Activated CD4-positive, CD25-positive, alpha-beta regulatory T cell (primary cell): ENCODE results near the gene CEBPE.
"Not testable (repeated sequence)": the region's sequence is repeated elsewhere in the genome, so short reads cannot be mapped to it uniquely, and the experiment has no call there.

Source experiments
- DNase-seq, 4 experiments: peaks; one replicate each; lab custom pipeline; 2025; lab: John Stamatoyannopoulos, UW

CEBPE gene

DNA sequence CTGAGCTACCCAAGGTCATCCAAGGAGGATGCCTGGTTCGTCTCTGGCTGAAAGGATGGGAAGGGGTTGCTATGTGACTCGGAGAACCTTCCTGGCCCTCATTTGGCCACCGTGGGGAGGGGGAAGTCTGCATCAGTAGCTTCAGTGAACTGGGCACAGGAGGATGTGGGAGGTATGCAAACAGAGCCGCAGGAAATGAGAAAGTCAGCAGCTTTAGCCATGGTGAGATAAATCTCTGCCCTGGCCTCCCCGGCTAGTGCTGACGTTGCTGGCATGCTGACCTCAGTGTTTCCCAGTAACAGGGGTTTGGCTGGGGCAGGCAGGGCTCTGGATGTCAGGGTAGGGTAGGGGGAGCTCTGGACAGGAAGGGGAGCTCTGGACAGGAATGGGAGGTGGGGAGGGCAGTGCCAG, 2.3 kb upstream of the CEBPE start:
- DNase-seq = no peak

DNA sequence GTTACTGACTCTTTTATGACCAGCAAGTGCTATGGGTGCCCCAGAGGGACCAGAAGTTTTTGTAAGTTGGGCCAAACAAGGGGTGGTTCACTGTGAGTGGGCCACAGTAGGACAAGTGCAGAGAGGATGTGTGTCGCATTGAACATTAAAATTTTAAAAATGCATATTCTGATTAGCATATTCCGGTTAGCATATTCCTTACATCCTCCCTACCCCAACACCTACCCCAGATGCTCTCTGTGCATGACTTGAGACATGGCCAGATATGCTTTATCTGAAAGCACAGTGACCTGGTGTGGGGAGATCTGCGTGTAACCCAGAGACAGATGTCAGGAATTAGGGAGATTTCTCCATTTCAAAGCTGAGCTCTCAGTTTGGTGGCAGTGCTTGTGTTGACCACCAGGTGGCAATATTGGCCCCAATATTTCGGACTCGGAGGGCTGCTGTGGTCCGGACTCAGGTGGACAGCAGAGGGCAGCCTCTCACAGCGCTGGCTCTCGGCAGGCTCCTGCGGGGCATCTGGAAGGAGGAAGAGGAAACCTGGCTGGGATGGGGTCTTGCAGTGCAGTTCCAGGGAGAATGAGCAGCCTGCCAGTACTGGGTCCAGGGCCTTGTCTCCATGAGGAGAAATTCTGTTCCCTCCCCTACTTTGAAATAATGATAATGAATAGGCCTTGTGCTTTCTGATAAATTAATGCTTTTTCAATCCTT, 1.6 kb upstream of the CEBPE start:
- peak; percentile 51 to 61 (median 58) for DNase-seq

DNA sequence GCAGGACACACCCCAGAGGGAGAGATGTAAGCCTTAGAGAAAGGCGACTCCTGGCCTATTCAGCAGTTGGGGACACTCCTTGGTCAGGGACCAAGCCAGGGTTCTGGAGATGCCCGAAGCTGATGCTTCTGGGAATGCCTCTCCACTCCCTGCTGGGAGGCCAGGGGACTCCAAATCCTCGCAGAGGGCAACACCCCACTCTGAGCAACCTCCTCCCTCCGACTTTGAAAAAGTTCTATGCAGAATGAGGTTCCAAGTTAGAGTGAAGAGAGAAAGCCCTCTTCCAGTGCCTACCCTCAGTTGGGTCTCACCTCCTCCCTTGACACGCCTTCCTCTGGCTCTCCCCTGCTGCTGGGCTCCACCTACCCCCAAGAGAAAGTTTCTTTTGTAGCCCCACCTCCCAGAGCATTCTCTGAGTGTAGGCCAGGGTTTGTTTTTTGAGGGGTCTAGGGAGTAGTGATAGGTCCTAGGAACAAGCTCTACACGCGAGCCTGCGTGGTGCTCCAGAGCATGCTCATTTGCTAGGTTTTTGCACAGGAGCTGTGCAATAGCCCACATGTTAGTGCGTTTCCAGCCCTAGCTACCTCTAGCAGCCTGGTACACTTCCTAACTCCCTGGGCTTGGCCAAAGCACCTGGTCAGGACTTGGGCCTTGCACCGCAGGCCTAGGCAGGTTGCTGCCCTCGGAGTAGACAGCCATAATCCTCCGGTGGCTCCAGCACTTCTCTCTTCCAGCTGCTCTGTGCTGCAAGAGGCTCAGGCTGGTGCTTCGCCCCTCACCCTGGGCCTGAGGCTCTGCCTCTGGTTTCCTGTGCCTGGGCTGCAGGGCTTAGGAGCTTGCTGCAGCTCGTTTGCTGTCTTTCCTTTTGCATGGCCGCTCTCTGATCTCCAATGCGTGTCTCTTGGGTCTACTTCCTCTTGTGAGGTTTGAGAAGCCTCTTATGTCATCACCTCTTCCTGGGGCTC, 590 bp upstream of the CEBPE start:
- DNase-seq = no peak

DNA sequence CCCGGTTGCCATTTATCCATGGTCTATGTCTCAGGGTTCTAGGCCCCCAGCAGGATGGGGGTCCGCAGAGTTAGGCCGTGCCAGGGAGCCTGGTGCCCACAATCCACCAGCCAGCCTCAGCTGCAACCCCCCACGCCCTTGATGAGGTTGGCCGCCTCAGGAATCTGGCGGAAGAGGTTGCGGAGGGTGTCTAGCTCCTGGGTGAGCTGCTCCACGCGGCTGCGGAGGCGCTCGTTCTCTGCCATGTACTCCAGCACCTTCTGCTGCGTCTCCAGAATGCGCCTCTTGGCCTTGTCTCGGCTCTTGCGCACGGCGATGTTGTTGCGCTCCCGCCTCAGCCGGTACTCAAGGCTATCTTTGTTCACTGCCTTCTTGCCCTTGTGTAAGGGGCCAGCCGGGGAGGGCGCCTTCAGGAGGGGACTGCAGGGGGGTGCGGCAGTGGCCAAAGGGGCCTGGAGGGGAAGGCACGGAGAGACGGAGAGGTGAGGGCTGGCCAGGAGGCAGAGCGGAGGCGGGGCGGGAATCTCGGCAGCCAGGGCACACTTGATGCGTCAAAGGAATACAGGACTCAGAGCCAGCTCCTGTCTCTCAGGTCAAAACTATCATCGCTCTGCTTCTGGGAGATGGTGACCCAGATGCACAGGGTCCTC, 1.6 kb downstream of the CEBPE start:
- DNase-seq = no peak

DNA sequence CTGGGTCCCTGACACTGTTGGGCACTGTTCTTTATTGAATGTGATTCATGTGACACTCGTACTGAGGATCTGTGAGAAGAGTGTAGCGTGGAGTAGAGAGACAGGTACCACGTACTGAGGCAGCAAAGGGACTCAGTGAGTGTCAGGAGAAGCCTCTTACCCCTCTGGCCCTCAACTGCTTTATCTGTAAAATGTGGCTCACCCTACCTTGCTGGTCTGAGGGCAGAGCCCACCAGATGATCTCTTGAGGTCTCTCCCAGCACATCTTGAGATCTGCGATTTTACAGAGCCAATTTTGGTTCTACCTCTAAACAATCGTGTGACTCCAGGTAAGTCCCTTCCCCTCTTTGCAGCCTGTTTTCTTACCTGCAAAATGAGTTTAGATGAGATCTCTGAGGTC, 3.1 kb downstream of the CEBPE start:
- no peak for DNase-seq

DNA sequence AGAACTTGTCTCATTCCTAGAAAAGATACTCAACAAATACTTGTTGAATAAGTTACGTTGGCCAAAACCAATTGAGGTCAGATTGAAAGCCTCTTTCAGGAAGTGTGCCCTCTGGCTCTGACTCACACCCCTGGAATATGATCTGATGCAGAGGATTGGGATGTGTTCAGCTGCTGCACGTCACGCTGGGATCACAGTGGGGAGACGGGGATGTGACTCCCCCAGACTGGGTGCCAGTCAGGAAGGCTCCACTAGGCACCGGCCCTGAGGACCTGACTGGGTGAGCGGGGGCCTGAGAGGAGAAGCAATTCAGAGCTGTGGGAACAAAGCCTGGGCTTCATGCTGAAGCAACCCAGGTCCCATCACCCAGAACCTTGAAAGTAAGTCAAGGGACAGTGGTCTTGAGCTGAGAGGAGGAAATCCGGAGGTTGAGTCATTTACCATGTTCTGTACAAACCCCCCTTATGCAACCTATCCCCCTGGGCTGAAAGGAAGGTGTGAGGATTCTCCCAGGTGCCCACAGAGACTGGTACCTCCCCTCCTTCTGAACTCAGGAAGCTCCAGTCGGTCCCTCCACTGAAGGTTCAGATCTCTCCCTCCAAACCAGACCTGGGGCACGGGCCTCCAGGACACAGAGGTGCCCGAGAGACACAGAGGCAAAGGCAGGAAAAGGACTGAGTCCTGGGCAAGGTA, 3.9 kb downstream of the CEBPE start:
- no peak for DNase-seq

DNA sequence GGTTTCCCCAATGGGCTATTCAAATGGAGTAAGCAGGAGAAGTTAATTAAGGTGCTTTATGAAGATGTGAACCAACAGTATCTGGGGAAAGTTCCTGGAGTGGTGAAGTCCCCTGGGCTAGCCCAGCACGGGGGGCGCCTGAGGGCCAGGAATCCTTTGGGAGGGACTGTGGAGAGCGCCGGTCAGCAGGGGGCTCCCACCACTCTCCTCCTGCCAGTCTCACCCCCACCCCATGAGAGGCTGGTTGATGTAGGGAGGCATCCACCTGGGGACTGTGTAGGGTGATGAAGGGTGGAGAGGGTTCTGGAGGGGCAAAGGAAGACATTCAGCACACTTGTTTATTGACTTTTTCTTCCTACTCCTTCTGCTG, 4.4 kb downstream of the CEBPE start:
- no peak for DNase-seq

DNA sequence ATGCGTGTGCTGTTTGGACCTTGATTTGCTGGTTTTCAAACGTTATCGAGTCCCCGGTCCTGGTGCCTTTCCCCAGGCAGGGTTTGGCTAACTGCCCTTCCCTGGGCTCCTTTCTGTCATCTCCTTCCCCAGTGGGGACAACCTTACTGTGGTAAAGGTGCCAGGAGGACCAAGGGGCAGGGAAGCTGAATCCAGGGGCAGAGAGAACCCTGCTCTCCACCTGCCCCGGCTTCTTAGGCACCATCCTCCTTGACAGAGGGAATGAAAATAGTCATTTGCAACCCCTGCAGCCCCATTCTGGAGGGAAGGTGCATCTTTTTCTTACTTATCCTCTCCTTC, 5.0 kb downstream of the CEBPE start:
- no peak for DNase-seq

DNA sequence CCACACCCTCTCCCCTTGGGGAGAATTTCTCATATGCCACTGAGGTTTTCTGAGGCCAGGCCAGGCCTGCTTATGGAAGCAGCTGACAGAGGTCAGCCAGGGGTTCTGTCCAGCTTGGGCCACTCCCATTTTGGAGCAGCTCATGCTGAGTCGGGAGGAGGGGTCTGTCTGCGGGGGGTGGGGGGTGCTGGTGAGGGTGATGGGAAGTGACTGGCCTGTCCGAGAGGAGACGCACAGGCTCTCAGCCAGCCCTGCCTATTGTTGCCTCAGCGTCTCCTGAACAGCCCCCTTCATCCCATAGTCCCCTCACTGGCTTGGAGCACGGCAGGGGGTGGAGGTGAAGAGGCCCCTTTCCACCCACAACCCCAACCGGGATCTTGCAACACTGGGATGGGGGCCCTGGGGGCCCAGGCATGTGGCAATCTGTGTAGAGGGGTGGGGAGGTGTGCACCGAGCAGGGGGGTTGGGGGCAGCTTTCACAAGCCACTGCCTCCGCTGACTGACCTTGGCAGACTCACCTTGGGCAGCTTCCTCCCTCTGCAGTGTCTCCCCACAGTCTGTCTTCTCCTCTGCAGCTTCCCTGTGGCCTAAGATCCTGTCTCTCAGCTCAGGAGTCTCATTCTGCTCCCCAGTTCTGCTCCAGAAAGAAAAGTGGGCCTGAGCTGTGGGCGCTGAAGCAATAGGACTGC, 5.5 kb downstream of the CEBPE start:
- no peak for DNase-seq

DNA sequence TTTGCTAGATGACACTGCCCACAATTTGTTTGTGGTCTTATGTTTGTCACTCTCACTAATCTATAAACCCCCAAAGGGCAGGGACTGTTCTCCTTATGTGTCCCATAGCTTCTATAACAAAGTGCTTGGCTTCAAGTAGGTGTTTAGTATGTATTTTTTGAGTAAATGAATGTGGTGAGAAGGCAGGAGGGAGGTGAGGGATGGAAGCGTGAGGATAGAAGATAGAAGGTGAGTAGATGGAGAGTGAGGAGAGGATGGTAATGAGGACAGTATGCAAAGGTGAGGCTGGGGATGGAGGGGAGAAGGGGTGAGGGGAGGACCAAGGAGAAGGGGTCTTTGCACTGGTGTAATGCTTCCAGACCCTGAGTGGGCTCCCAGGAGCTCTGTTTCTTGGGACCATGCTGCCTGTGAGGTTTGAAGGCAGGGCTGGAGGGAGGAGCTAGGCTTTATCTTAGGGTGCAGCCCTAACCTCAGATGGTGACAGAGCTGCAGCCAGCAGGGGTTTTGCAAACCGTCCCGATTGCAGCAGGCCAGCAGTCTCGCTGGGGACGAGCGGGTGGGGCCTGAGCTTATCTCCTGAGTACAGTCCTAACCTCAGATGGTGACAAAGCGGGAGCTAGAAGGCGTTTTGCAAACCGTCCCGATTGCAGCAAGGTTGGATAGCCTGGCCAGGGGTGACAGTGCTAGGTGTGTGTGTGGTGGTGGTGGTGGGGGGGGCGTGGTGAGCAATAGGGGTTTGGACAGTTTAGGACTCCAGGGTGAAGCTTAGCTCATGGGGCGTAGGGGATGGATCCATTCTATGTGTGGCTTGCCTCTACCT, 6.5 kb downstream of the CEBPE start:
- DNase-seq = no peak

DNA sequence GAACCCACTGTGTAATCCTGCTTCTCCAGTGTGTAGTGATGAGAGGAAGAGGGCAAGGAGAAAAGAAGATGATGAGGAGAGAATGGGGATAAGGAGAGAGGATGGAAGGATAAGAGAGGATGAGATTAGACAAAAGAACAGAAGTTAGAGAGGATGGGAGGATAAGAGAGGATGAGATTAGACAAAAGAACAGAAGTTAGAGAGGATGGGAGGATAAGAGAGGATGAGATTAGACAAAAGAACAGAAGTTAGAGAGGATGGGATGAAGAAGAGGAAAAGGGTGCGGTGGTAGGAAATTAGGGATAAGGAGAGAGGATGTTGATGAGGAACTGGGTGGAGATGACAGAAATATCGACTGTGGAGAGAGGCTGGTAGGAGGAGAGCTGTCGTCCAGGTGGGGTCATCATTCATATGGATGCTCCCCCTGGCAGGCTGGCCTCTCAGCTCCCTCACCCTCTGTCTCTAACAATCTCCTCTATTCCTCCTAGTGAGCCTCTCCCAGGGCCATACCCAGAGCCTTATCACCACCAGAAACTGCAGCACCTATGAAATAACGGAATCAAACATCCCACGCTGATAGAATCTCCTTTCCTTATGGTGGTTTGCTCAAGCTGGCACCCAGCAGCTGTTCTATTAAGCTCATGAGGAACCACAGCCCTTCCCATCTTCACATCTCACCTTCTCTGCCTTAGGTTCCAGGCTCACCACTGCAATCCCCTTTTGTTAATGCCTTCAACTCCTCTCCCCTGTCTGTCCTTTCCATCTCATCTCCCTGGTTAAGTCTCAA, 8.3 kb downstream of the CEBPE start:
- DNase-seq = no peak

DNA sequence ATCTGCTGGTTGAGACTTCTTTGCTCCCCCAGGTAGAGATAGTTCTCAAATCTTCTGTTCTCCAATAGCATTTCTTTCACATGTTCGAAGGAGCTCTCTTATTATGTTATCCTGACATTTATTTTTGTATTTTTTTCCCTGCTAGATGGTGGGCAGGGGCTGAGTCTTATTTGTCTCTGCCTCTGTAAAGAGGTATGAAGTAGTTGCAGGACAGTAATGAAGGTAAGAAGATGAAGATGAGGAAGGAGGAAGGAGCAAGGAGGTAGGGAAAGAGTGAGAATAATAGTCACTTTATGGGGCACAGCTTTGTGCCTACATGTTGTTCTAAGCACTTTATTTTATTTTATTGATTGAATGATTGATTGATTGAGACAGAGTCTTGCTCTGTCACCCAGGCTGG, 9.3 kb downstream of the CEBPE start:
- DNase-seq = no peak

DNA sequence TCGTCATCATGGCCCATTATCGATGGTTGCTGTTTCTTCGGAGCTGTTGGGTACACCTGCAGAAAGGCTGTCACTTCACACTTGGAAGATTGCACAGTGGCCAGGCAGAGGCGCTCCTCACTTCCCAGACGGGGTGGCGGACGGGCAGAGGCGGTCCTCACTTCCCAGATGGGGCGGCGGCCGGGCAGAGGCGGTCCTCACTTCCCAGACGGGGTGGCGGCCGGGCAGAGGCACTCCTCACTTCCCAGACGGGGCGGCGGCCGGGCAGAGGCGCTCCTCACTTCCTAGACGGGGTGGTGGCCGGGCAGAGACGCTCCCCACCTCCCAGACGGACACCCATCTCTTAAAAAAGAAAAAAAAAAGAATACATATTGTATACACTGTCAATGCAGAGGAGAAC, 10.9 kb downstream of the CEBPE start:
- not testable (repeated sequence) for DNase-seq

DNA sequence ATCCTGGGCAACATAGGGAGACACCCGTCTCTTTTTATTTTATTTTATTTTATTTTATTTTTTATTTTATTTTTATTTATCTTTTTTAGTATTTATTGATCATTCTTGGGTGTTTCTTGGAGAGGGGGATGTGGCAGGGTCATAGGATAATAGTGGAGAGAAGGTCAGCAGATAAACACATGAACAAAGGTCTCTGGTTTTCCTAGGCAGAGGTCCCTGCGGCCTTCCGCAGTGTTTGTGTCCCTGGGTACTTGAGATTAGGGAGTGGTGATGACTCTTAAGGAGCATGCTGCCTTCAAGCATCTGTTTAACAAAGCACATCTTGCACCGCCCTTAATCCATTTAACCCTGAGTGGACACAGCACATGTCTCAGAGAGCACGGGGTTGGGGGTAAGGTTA, 11.4 kb downstream of the CEBPE start:
- DNase-seq = not testable (repeated sequence)

DNA sequence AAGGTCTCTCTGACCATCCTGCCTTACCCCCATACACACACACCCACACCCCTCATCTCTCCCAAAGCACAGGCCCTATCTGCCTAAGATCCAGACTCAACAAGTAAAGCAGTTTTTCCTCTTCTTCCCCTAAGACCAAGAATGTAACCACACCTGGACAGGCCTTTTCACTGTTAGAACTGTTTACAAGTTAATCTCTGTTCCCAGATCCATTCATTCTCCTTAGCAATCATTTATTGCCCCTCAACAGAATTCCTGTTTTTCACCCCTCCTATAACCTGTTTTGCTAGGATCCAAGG, 12.4 kb downstream of the CEBPE start:
- no peak for DNase-seq

DNA sequence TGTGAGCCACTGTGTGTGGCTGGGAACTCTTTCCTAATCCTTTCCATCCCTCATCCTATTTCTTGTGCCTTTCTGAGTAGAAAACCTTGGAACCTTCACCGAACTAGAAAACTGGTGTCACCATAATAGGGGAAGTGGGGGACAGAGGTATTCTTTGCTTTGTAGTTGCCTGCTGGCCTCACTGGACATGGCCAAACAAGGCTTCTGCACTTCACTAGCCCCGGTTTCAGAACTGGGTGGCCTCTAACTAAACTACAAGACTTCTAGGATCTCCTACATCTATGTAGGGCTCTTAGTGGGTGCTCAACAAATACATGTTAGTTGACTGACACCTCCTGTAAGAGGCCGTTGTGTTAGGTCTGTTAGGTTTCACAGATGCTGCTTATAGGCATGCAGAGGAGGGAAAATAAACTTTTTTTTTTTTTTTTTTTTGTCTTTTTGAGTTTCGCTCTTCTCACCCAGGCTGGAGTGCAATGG, 13.7 kb downstream of the CEBPE start:
- DNase-seq = no peak

DNA sequence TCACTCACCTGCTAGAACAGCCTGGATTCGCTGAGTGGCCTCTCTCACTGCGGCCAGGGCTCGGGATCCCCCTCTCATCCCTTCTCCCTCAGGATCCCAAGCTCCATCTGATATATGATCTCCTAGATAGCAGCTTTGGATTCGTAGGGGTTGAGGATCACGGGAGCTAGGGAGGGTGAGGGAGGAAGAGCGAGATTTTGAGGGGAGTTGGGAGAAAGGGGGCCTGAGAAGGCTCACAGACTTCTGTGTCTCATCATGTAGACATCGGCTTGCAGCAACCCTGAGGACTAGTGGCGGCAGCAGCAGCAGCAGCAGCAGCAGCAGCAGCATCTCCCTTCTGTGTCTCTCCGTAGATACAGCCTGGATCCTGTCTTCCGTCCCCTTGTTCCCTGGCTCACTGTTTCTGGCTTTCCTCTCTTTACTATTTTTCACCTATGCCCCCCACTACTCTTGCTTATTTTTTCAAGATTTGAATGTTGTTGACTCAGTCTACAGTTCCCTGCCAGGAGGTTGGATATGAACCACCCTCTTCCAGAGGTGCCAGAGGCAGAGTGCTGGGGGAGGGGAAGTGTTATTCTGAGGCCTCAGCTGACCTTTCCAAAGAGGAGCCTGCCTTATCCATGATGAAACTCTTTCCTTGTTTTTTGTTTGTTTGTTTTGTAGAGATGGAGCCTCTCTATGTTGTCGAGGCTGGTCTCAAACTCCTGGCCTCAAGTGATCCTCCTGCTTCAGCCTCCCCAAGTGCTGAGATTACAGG, 14.3 kb downstream of the CEBPE start, which contains the start of gene CIROP:
TSS of gene CIROP (minus strand) at position 399 of the 757 bp plus-strand sequence. CDS start at position 330, 69 bp downstream.
- DNase-seq = no peak

DNA sequence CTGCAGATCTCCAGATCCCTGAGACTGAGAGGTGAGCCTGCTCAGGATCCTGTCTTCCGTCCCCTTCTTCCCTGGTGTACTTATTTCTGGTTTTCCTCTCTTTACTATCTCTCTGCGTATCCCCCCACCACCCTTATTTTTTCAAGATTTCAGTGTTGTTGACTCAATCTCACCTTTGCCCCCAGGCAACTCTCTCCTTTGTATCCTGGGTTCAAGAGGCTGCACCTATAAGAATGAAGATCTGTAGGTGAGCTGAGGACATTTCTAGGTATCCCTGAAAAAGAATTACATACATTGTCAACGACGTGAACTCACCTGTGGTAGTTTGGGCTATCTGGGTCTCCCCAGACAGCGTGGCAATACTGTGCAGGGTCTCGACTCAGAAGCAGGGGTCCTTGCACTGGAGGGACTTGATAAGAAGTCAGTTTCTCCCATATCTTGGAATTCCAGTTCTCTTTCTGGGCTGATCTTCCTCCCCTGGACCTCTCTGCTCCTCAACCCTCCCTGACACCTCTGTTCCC, 14.9 kb downstream of the CEBPE start:
- DNase-seq = no peak

DNA sequence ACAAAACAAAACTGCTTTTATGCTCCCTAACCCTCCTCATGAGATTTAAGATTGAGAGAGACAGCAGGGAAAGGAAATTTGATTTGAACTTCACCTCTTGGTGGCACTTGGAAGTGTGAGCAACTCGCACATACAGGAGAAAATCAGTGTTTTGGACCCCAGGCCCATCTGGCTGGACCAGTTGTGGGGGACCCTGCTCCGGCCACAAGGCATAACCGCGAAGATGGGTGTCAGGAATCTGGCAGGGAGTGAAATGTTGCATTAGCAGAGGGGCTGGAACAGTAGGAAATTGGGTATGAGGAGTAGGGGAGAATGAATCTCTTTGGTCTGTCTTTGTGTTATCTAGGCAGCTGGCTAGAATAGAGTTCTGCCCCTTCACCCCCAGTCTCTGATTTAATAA, 15.5 kb downstream of the CEBPE start:
- DNase-seq = no peak
